ENCODE data around the gene CYB561D2.

The CYB561D2 gene

GRCh38 chr3:50378757-50379156 is 28.1 kb downstream of the CYB561D2 start:
- Histone ChIP-seq H3K27ac (no peak overlapping the region), H3K4me3 (no peak overlapping the region)

DNA sequence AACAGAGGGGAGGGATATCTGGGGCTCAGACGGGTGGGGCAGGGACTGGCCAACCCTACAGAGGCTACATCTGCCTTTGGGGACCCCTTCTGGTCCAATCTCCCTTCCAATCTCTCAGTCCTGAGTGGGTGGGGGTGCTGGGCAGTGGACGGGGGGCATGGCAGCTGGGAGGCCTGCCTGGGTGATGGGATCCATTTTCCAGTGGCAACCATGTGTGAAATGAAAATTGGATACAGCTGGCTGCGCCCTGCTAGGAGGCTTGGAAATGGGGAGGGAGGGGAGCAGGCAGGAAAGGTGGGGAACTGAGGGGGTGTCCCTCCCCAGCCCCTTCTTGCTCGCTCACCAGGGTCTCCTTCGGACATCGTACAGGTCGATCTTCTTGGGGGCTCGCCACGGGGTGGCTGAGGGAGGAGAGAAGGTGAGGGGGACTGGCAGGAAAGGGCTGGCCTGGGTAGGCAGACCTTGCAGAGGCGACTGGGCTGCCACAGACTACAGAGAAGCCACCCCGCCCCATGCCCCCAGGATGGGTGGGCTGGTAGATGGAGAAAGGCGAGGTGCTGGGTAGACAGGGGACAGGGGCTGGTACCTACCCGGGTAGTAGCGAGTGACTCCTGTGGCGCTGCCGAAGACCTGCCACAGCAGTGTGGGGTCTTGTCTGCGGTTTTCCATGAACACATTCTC is 29.9 kb downstream of the CYB561D2 start:
- Histone ChIP-seq H3K27ac (no peak overlapping the region), H3K4me3 (no peak overlapping the region)

DNA sequence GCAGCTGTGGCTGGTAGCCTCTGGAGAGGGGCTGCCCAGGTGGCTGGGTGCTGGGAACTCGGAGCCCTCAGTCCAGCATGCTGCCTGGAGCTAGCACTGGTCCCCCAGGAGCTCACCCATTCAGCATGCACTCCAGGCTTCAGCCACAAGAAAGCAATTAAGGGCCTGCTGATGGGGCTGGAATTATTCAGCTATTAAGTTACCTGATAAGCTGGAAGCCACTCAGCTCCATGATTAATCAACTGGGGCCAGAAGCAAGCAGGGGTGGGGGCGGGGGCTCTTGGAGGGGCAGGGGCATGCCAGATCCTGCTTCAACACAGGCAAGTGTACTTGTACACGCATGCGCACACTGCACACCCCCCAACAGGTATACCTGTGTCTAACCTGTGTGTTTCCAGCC is 30.7 kb downstream of the CYB561D2 start:
- no peak overlapping the region for H3K4me3 ChIP-seq
- H3K27ac ChIP-seq: no peak overlapping the region

DNA sequence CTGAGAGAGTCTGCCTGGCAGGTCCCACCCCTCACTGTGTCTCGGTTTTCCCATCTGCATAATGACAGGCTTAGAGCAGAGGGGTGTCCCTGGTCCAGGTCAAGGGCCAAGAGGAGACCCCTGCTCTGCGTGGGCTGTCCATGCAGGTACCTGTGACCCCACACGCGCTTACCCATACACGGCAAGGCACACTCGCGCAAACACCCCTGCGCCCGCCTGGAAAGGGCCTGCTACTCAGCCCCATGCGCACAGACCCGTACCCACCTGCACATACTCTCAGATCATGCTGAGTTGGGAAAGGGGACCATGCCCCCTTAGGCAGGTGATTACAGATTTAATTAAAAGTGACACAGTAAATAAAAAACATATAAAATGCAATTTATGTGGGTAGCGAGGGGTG is 32.1 kb downstream of the CYB561D2 start:
- Histone ChIP-seq H3K4me3 (no peak overlapping the region), H3K27ac (peak overlapping the region in 1 of 21 experiments; percentile 3)

GRCh38 chr3:50383750-50384149 is 33.1 kb downstream of the CYB561D2 start:
- Histone ChIP-seq H3K27ac (peak overlapping the region in 1 of 21 experiments; percentile 3), H3K4me3 (no peak overlapping the region)

GRCh38 chr3:50385754-50386153 is 35.1 kb downstream of the CYB561D2 start:
- H3K4me3 ChIP-seq: no peak overlapping the region
- no peak overlapping the region for H3K27ac ChIP-seq

- Histone ChIP-seq H3K4me3 (no peak overlapping the region), H3K27ac (peak overlapping the region in 1 of 21 experiments; percentile 49)
These were observed 37.5 kb downstream of the CYB561D2 start for GRCh38 chr3:50388016-50388719.

- H3K4me3 ChIP-seq: no peak overlapping the region
- peak overlapping the region in 1 of 21 experiments; percentile 49 for H3K27ac ChIP-seq
These were observed 38.2 kb downstream of the CYB561D2 start for GRCh38 chr3:50388720-50389413.

DNA sequence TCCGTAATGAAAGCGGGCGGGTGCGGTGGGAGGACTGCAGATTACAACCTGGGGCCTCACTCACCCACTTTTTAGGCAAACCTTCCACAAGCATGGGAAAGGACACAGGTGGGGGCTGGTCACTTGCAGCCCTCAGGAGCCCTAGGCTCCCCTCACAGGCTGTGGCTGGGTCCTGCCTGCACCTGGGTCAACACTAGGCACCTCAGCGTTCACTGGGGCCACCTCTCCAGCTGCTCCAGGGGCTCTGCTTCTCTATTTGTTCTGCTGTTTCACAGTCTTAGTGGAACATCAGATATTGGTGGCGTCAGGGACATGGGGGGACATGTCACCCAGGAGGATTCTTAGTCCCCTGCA is 38.7 kb downstream of the CYB561D2 start:
- Histone ChIP-seq H3K4me3 (no peak overlapping the region), H3K27ac (no peak overlapping the region)

GRCh38 chr3:50390508-50391224 is 40.0 kb downstream of the CYB561D2 start:
- H3K27ac ChIP-seq: peak overlapping the region in 2 of 21 experiments; percentile 13 to 43
- H3K4me3 ChIP-seq: no peak overlapping the region

GRCh38 chr3:50392101-50392715 is 41.5 kb downstream of the CYB561D2 start:
- Histone ChIP-seq H3K4me3 (no peak overlapping the region), H3K27ac (no peak overlapping the region)

- Histone ChIP-seq H3K4me3 (no peak overlapping the region), H3K27ac (no peak overlapping the region)
These were observed 42.4 kb downstream of the CYB561D2 start for GRCh38 chr3:50393061-50393460.

DNA sequence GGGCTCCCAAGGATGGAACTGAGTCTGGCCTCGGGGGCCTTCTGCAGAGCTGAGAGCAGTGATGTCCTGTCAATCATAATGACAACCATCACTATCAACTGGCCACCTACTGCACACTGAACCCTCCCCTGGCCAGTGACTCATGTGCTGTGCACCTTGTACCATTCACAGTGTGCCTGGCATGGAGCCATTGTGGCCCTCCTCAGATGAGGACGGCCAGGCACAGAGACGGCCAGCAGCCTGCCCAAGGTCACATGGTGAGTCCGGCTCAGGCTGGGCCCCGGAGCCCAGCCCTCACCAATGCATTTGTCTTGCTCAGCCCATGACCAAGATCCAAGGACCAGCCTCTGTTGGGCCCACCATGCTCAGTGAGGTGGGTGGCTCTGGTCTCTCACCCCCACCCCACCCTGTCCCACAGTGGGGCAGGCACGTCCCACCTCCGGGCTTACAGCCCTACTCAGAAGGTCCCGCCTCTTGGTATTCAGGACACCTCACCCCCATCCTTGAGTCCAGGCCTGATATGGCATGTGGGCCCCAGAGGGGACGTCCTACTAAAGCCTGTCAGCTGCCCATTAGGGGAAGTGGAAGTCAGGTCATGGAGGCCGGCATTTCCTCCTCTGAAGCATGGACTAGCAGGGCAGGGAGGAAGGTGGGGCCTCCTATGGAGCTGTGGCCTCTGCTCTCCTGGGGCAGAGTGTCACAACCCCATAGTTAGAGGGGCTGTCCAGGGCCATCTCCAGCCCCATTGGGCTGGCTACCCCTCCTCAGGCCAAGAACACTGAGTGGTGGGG is 44.6 kb downstream of the CYB561D2 start:
- H3K27ac ChIP-seq: no peak overlapping the region
- H3K4me3 ChIP-seq: no peak overlapping the region

GRCh38 chr3:50396502-50396901 is 45.8 kb downstream of the CYB561D2 start:
- H3K27ac ChIP-seq: no peak overlapping the region
- no peak overlapping the region for H3K4me3 ChIP-seq

DNA sequence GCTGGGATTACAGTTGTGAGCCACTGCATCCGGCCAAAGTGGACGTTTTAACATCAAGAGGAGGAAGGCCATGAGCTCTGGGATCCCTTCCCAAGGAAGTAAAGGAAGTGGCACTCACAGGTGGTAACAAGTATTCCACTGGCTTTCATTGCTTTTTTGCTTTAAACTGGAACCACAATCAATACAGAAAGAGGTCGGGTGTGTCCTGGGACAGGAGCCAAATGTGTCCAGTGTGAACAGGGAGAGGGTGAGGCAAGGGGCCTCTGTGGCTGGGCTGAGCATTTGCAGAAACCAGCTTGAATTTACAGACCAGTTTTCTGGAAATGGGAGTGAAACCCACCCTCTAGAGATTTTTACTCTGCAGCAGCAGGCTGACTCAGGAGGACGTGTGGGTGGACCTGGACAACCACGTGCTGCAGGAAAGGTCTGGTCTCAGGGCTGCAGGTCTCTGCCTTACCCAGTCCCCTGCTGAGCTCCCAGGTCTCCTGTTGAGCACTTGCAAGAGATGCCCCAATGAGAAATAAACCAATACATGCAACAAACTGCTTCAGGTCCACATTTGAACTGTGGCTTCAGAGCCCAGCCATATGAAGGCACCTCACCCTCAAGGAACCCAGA is 51.4 kb downstream of the CYB561D2 start:
- Histone ChIP-seq H3K4me3 (no peak overlapping the region), H3K27ac (no peak overlapping the region)

All from skin epidermis (tissue), 12 donors.